RWPE1 (cell line): ENCODE measurements around the gene RASSF4.

Experiments used
- CTCF ChIA-PET: fragments of 350-600 bp; sonication (Branson Sonifier 250); formaldehyde crosslinking; extraction: SDS; loops from one replicate; lab custom pipeline; 2021; lab: Yijun Ruan, JAX
- POLR2A ChIA-PET: fragments of 400-600 bp; formaldehyde crosslinking; extraction: SDS; loops from one replicate; lab custom pipeline; 2020; ENCODE audit warnings: antibody characterized with exemption; ENCODE audit not compliant: low non-redundant PET; lab: Yijun Ruan, JAX
- DNase-seq: peaks from one replicate; pipeline ENCODE4 v3.0.0; 2012; ENCODE audit warnings: low spot score
- H3K27ac ChIP-seq: fragments of 450-650 bp; 2 replicates; pipeline ENCODE4 v1.5.1; 2017
- CTCF ChIP-seq: fragments of 450-650 bp; conservative IDR thresholded peaks from 2 replicates; pipeline ENCODE4 v1.5.1; 2017; ENCODE audit warnings: low read depth, mild to moderate bottlenecking

The RASSF4 gene

GRCh38 chr10:44974628-44975430 lies 15.2 kb downstream of the RASSF4 start:
- ChIA-PET CTCF (interaction anchor here (0.9 to 2.3 kb wide), 3 partner anchors 16 to 42 kb away, joined by 4 to 12 read pairs (median 4); partner anchors contain the start of gene RASSF4), POLR2A (no interaction called here)
- peak; percentile 94 for TF ChIP-seq CTCF
- peak; percentile 53 for DNase-seq
- peak overlapping the region; percentile 34; the same call in 1 of the 2 replicates for H3K27ac ChIP-seq

- DNase-seq: no peak
- no peak overlapping the region for H3K27ac ChIP-seq
- no peak for TF ChIP-seq CTCF
- CTCF ChIA-PET: interaction anchor here (0.6 to 1.0 kb wide), 4 partner anchors 16 to 95 kb away, joined by 3 to 4 read pairs (median 4); partner anchors contain the start of gene RASSF4
- POLR2A ChIA-PET: no interaction called here
Observed at GRCh38 chr10:44975431-44976331, 16.1 kb downstream of the RASSF4 start.

GRCh38 chr10:44976352-44977198 lies 17.0 kb downstream of the RASSF4 start:
- CTCF ChIA-PET: no interaction called here
- TF ChIP-seq CTCF: no peak
- H3K27ac ChIP-seq: no peak overlapping the region
- POLR2A ChIA-PET: no interaction called here
- DNase-seq: no peak

GRCh38 chr10:44977287-44978212 lies 17.9 kb downstream of the RASSF4 start:
- no peak for DNase-seq
- no peak for TF ChIP-seq CTCF
- CTCF ChIA-PET: interaction anchor here (0.6 to 1.4 kb wide), 4 partner anchors 45 to 523 kb away, joined by 3 to 5 read pairs (median 4); no protein-coding TSS in a partner anchor
- peak overlapping the region; percentile 71; the same call in 1 of the 2 replicates for H3K27ac ChIP-seq
- POLR2A ChIA-PET: no interaction called here

GRCh38 chr10:44978213-44978569 lies 18.6 kb downstream of the RASSF4 start:
- CTCF ChIA-PET: interaction anchor here (0.6 to 1.4 kb wide), 4 partner anchors 45 to 523 kb away, joined by 3 to 5 read pairs (median 4); no protein-coding TSS in a partner anchor
- peak overlapping the region; percentile 71 for H3K27ac ChIP-seq
- no peak for TF ChIP-seq CTCF
- POLR2A ChIA-PET: no interaction called here
- DNase-seq: no peak
